AG20443 (cell line): ENCODE measurements around the gene FRMD5.
"Not testable (repeated sequence)": the region's sequence is repeated elsewhere in the genome, so short reads cannot be mapped to it uniquely, and the experiment has no call there.

Experiments
- DNase-seq: peaks from one replicate; pipeline ENCODE4 v3.0.0; 2012; ENCODE audit warnings: low spot score, mixed read lengths

Gene FRMD5

GRCh38 chr15:43831519-43832052, 363.5 kb downstream of the FRMD5 start:
- not testable (repeated sequence) for DNase-seq

- DNase-seq, result not testable (repeated sequence)
These were observed 364.3 kb downstream of the FRMD5 start for GRCh38 chr15:43830691-43831275.

- not testable (repeated sequence) for DNase-seq
These were observed 365.0 kb downstream of the FRMD5 start for GRCh38 chr15:43829951-43830540.

GRCh38 chr15:43828061-43828657, 366.9 kb downstream of the FRMD5 start:
- peak; percentile 27 for DNase-seq

GRCh38 chr15:43826508-43827341, 368.3 kb downstream of the FRMD5 start, which contains the start of gene WDR76:
Gene WDR76 (plus strand): TSS chr15:43827002. CDS start chr15:43827033, 31 bp downstream.
- DNase-seq, result peak; percentile 92

- no peak for DNase-seq
These were observed 369.0 kb downstream of the FRMD5 start for GRCh38 chr15:43826029-43826507.

- DNase-seq, result not testable (repeated sequence)
These were observed 369.8 kb downstream of the FRMD5 start for GRCh38 chr15:43825305-43825704.

GRCh38 chr15:43824302-43825246, 370.5 kb downstream of the FRMD5 start, which contains the start of gene MFAP1:
Gene MFAP1 (minus strand): TSS chr15:43824690. CDS start chr15:43824569, 121 bp downstream.
- peak; percentile 99 for DNase-seq

- no peak for DNase-seq
These were observed 373.6 kb downstream of the FRMD5 start for GRCh38 chr15:43821505-43821904.
